ENCODE results near the gene NRG3.

The NRG3 gene

GRCh38 chr10:82136103-82136502 is 261.1 kb downstream of the NRG3 start:
- no peak for DNase-seq

GRCh38 chr10:82144153-82144552 is 269.2 kb downstream of the NRG3 start:
- no peak for DNase-seq

- DNase-seq, result no peak
These were observed 273.8 kb downstream of the NRG3 start for GRCh38 chr10:82148764-82149163.

- no peak for DNase-seq
These were observed 274.7 kb downstream of the NRG3 start for GRCh38 chr10:82149674-82150073.

- no peak for DNase-seq
These were observed 275.3 kb downstream of the NRG3 start for GRCh38 chr10:82150123-82150900.

- no peak for DNase-seq
These were observed 285.3 kb downstream of the NRG3 start for GRCh38 chr10:82160307-82160706.

GRCh38 chr10:82161264-82161663 is 286.3 kb downstream of the NRG3 start:
- no peak for DNase-seq

- DNase-seq, result no peak
These were observed 287.7 kb downstream of the NRG3 start for GRCh38 chr10:82162549-82163195.

GRCh38 chr10:82171899-82172298 is 296.9 kb downstream of the NRG3 start:
- no peak for DNase-seq

GRCh38 chr10:82176587-82176986 is 301.6 kb downstream of the NRG3 start:
- no peak for DNase-seq

- DNase-seq, result no peak
These were observed 315.7 kb downstream of the NRG3 start for GRCh38 chr10:82190432-82191260.

- DNase-seq, result no peak
These were observed 316.7 kb downstream of the NRG3 start for GRCh38 chr10:82191653-82192052.

GRCh38 chr10:82192665-82193064 is 317.7 kb downstream of the NRG3 start:
- no peak for DNase-seq

- no peak for DNase-seq
These were observed 319.4 kb downstream of the NRG3 start for GRCh38 chr10:82194419-82194818.

- DNase-seq, result no peak
These were observed 331.8 kb downstream of the NRG3 start for GRCh38 chr10:82206831-82207230.

GRCh38 chr10:82208726-82209125 is 333.7 kb downstream of the NRG3 start:
- no peak for DNase-seq

- no peak for DNase-seq
These were observed 335.3 kb downstream of the NRG3 start for GRCh38 chr10:82210331-82210730.

- no peak for DNase-seq
These were observed 336.4 kb downstream of the NRG3 start for GRCh38 chr10:82211346-82211745.

- no peak for DNase-seq
These were observed 337.8 kb downstream of the NRG3 start for GRCh38 chr10:82212753-82213152.

GRCh38 chr10:82213784-82214183 is 338.8 kb downstream of the NRG3 start:
- DNase-seq, result no peak

GRCh38 chr10:82221056-82221455 is 346.1 kb downstream of the NRG3 start:
- no peak for DNase-seq

GRCh38 chr10:82221601-82222149 is 346.7 kb downstream of the NRG3 start:
- DNase-seq, result no peak

GRCh38 chr10:82228701-82229100 is 353.7 kb downstream of the NRG3 start:
- no peak for DNase-seq

Measured in stimulated activated CD4-positive, alpha-beta T cell treated with anti-CD3 and anti-CD28 coated beads, Interleukin-4, amount 100 ng/mL, for 1 hour (primary cell).